ENCODE data around the gene CROCC2. TPM values are rescaled to one million over a fixed set of nuclear protein-coding genes. Genes with fewer than 3 reads are reported as not detected.

Gene CROCC2
- total and polyA plus RNA-seq, 10 of the 15 experiments (the other 5 are each of a cell fraction or from before 2014, with no cell fraction given): not detected

GRCh38 chr2:240960309-240960970 lies 54.3 kb downstream of the CROCC2 start:
- in situ Hi-C loops (cut with MboI): no loop called here
- Histone ChIP-seq H3K4me2 (ENCODE audit: control insufficient read depth, insufficient read depth) (no peak overlapping the region), H3K27me3 (replicated peaks in 1 of 2; ENCODE audit: control insufficient read depth in 2 of 2, insufficient read depth in 2 of 2, low read length in 1 of 2) (peaks cover 0 to 1% of the 10 kb centered on the region in 2 experiments; a peak in 2 of 4 replicates), H3K9me3 (replicated peaks; ENCODE audit: control insufficient read depth, insufficient read depth, low read length) (no peaks in the 10 kb centered on the region), H4K20me1 (ENCODE audit: control insufficient read depth, insufficient read depth) (no peaks in the 10 kb centered on the region), H3K79me2 (ENCODE audit: control insufficient read depth, insufficient read depth, low read length) (no peaks in the 10 kb centered on the region), H3K4me3 (no peak overlapping the region), H3K27ac (ENCODE audit: control insufficient read depth, insufficient read depth) (no peak overlapping the region), H3K36me3 (ENCODE audit: control insufficient read depth in 2 of 2, insufficient read depth in 2 of 2, low read length in 1 of 2) (no peaks in the 10 kb centered on the region), H3K4me1 (ENCODE audit: control insufficient read depth, insufficient read depth, low read length) (no peaks in the 10 kb centered on the region), H3K9ac (ENCODE audit: control insufficient read depth, insufficient read depth, low read length) (no peak overlapping the region), H2AFZ (ENCODE audit: control insufficient read depth, low read depth, low read length) (no peak overlapping the region)
- FAIRE-seq: no peak
- ChIA-PET SMC1A (ENCODE audit: uncharacterized antibody, unreplicated experiment) (no interaction called here), RAD21 (ENCODE audit: unreplicated experiment) (no interaction called here), CTCF (no interaction called here), POLR2A (no interaction called here)
- intact Hi-C loops (cut with micrococcal nuclease; ENCODE audit: unreplicated experiment): no loop called here
- no TSS peak for BruUV-seq (replicated peaks)
- no peak for ATAC-seq
- DNase-seq (ENCODE audit: low read depth, low spot score): no peak
- 41% methylated on average over 13 of the region's 28 CpGs for WGBS (ENCODE audit: insufficient coverage, insufficient replicate concordance, low lambda C conversion rate, missing lambda C conversion rate)
- TF ChIP-seq STAT3 (IDR thresholded peaks at IDR 0.05; ENCODE audit: low read depth, low read length) (no peak), ESRRA (IDR thresholded peaks at IDR 0.05; ENCODE audit: low read length) (no peak), ELK1 (IDR thresholded peaks at IDR 0.05; ENCODE audit: low read depth, low read length) (no peak), POLR2AphosphoS5 (IDR thresholded peaks at IDR 0.05; ENCODE audit: low read length) (no peak), ASH2L (IDR thresholded peaks at IDR 0.05; ENCODE audit: borderline replicate concordance, low read depth) (no peak), BCLAF1 (IDR thresholded peaks at IDR 0.05) (no peak), ZBED1 (IDR thresholded peaks at IDR 0.05; ENCODE audit: borderline replicate concordance) (no peak), SIN3A (IDR thresholded peaks at IDR 0.05; ENCODE audit: low read depth, low read length) (no peak), CHD2 (IDR thresholded peaks at IDR 0.05; ENCODE audit: borderline replicate concordance, low read depth, low read length) (no peak), BCL3 (IDR thresholded peaks at IDR 0.05; ENCODE audit: borderline replicate concordance, insufficient read depth, low read depth, low read length, poor library complexity, severe bottlenecking) (no peak), IKZF1 (conservative IDR thresholded peaks at IDR 0.05) (no peak), RUNX3 (IDR thresholded peaks at IDR 0.05; ENCODE audit: low read length) (no peak), CBFB (IDR thresholded peaks at IDR 0.05; ENCODE audit: low read depth) (no peak), NBN (IDR thresholded peaks at IDR 0.05) (no peak), JUND (IDR thresholded peaks at IDR 0.05; ENCODE audit: low read depth, low read length) (no peak), NFXL1 (IDR thresholded peaks at IDR 0.05; ENCODE audit: borderline replicate concordance) (no peak), YY1 (IDR thresholded peaks at IDR 0.05; ENCODE audit: low read depth, low read length) (no peak), IKZF2 (IDR thresholded peaks at IDR 0.05) (no peak), MYB (IDR thresholded peaks at IDR 0.05; ENCODE audit: borderline replicate concordance, low read depth, low read length) (no peak)

All from GM12878 (cell line).